ENCODE data around the gene ARPC2. TPM values are rescaled to one million over a fixed set of nuclear protein-coding genes. Genes with fewer than 3 reads are reported as not detected.

Gene ARPC2
- total and polyA plus RNA-seq, 2 of the 13 experiments (the other 11 are each of a cell fraction or from before 2014, with no cell fraction given), result 168 to 303 TPM

DNA sequence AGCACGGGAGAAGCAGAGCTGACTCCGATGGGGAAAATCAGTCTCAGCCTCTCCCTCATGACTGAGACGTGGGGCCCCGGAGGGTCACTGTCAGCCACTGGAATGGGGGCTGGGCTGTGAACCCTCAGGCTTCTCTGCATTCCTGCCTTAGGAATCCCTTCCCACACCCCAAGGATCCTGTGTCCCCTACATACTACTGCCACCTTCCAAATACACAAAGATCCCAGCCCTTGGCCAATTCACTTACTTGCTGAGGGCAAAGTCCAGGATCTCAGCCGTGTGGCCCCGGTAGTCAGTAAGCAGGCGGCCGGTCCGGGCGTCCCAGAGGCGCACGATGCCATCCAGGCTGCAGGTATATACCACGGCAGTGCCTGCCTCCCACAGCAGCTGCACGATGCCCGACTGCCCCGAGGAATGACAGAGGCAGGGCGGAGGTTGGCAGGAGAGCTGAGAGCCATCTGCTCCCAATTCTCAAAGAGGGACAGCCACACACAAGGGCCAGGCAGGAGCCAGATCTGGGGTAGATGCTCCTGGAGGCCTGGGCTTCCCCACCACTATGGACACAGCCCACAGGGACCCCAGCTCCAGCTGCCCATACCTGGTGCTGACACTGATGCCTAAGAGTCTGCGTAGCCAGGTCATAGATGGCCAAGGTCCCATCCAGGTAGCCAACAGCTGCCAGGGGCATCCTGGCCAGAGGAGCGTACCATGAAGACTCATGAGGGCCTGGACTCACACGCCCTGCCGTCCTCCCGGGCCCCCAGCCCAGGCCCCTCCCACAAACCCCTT lies 48.0 kb downstream of the ARPC2 start (continued):
- TF ChIP-seq ZNF468 (CRISPR knock-in tag; IDR thresholded peaks at IDR 0.05) (no peak), ZFP41 (CRISPR knock-in tag; IDR thresholded peaks at IDR 0.05; ENCODE audit: borderline replicate concordance) (no peak), HNRNPK (IDR thresholded peaks at IDR 0.05; ENCODE audit: low read depth, low read length, poor library complexity, severe bottlenecking) (no peak), MIER2 (CRISPR knock-in tag; IDR thresholded peaks at IDR 0.05) (no peak), KDM5B (CRISPR knock-in tag; IDR thresholded peaks at IDR 0.05; ENCODE audit: borderline replicate concordance) (peak; percentile 60; the same call in 1 of the 2 replicates), GABPB1 (CRISPR knock-in tag; IDR thresholded peaks at IDR 0.05) (peak; percentile 37; the same call in 1 of the 2 replicates), ZNF766 (CRISPR knock-in tag; IDR thresholded peaks at IDR 0.05; ENCODE audit: borderline replicate concordance) (no peak), SIN3A (IDR thresholded peaks at IDR 0.05; ENCODE audit: borderline replicate concordance, low read depth, low read length) (no peak), ZSCAN12 (CRISPR knock-in tag; IDR thresholded peaks at IDR 0.05) (no peak), SNAPC2 (CRISPR knock-in tag; IDR thresholded peaks at IDR 0.05) (no peak), MED13 (CRISPR knock-in tag; IDR thresholded peaks at IDR 0.05) (no peak), FOXM1 (CRISPR knock-in tag; IDR thresholded peaks at IDR 0.05) (no peak)
- TF ChIP-seq, protein P1, sequence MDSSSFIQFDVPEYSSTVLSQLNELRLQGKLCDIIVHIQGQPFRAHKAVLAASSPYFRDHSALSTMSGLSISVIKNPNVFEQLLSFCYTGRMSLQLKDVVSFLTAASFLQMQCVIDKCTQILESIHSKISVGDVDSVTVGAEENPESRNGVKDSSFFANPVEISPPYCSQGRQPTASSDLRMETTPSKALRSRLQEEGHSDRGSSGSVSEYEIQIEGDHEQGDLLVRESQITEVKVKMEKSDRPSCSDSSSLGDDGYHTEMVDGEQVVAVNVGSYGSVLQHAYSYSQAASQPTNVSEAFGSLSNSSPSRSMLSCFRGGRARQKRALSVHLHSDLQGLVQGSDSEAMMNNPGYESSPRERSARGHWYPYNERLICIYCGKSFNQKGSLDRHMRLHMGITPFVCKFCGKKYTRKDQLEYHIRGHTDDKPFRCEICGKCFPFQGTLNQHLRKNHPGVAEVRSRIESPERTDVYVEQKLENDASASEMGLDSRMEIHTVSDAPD (CRISPR knock-in tag; IDR thresholded peaks at IDR 0.05), result no peak
- TF ChIP-seq, protein P2, sequence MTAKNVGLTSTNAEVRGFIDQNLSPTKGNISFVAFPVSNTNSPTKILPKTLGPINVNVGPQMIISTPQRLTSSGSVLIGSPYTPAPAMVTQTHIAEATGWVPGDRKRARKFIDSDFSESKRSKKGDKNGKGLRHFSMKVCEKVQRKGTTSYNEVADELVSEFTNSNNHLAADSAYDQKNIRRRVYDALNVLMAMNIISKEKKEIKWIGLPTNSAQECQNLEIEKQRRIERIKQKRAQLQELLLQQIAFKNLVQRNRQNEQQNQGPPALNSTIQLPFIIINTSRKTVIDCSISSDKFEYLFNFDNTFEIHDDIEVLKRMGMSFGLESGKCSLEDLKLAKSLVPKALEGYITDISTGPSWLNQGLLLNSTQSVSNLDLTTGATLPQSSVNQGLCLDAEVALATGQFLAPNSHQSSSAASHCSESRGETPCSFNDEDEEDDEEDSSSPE (CRISPR knock-in tag; IDR thresholded peaks at IDR 0.05), result 0 out of 2 replicates have a peak, but pooled peaks have one; percentile 24
- TF ChIP-seq, protein P3, sequence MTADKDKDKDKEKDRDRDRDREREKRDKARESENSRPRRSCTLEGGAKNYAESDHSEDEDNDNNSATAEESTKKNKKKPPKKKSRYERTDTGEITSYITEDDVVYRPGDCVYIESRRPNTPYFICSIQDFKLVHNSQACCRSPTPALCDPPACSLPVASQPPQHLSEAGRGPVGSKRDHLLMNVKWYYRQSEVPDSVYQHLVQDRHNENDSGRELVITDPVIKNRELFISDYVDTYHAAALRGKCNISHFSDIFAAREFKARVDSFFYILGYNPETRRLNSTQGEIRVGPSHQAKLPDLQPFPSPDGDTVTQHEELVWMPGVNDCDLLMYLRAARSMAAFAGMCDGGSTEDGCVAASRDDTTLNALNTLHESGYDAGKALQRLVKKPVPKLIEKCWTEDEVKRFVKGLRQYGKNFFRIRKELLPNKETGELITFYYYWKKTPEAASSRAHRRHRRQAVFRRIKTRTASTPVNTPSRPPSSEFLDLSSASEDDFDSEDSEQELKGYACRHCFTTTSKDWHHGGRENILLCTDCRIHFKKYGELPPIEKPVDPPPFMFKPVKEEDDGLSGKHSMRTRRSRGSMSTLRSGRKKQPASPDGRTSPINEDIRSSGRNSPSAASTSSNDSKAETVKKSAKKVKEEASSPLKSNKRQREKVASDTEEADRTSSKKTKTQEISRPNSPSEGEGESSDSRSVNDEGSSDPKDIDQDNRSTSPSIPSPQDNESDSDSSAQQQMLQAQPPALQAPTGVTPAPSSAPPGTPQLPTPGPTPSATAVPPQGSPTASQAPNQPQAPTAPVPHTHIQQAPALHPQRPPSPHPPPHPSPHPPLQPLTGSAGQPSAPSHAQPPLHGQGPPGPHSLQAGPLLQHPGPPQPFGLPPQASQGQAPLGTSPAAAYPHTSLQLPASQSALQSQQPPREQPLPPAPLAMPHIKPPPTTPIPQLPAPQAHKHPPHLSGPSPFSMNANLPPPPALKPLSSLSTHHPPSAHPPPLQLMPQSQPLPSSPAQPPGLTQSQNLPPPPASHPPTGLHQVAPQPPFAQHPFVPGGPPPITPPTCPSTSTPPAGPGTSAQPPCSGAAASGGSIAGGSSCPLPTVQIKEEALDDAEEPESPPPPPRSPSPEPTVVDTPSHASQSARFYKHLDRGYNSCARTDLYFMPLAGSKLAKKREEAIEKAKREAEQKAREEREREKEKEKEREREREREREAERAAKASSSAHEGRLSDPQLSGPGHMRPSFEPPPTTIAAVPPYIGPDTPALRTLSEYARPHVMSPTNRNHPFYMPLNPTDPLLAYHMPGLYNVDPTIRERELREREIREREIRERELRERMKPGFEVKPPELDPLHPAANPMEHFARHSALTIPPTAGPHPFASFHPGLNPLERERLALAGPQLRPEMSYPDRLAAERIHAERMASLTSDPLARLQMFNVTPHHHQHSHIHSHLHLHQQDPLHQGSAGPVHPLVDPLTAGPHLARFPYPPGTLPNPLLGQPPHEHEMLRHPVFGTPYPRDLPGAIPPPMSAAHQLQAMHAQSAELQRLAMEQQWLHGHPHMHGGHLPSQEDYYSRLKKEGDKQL (CRISPR knock-in tag; IDR thresholded peaks at IDR 0.05; ENCODE audit: low read depth), result no peak
- TF ChIP-seq, protein P4, sequence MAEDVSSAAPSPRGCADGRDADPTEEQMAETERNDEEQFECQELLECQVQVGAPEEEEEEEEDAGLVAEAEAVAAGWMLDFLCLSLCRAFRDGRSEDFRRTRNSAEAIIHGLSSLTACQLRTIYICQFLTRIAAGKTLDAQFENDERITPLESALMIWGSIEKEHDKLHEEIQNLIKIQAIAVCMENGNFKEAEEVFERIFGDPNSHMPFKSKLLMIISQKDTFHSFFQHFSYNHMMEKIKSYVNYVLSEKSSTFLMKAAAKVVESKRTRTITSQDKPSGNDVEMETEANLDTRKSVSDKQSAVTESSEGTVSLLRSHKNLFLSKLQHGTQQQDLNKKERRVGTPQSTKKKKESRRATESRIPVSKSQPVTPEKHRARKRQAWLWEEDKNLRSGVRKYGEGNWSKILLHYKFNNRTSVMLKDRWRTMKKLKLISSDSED (CRISPR knock-in tag; IDR thresholded peaks at IDR 0.05), result no peak
- TF ChIP-seq, protein P5, sequence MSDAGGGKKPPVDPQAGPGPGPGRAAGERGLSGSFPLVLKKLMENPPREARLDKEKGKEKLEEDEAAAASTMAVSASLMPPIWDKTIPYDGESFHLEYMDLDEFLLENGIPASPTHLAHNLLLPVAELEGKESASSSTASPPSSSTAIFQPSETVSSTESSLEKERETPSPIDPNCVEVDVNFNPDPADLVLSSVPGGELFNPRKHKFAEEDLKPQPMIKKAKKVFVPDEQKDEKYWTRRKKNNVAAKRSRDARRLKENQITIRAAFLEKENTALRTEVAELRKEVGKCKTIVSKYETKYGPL (CRISPR knock-in tag; IDR thresholded peaks at IDR 0.05), result no peak
- TF ChIP-seq, protein P6, sequence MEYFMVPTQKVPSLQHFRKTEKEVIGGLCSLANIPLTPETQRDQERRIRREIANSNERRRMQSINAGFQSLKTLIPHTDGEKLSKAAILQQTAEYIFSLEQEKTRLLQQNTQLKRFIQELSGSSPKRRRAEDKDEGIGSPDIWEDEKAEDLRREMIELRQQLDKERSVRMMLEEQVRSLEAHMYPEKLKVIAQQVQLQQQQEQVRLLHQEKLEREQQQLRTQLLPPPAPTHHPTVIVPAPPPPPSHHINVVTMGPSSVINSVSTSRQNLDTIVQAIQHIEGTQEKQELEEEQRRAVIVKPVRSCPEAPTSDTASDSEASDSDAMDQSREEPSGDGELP (IDR thresholded peaks at IDR 0.05; ENCODE audit: borderline replicate concordance, low read depth), result 0 out of 2 replicates have a peak, but pooled peaks have one; percentile 16
